Ascending aorta (tissue), 2 donors: Measurements from ENCODE around the gene LARGE1. TPM values are rescaled to one million over a fixed set of nuclear protein-coding genes. Genes with fewer than 3 reads are reported as not detected.
A peak's percentile ranks its signal among the peaks of the same experiment; 100 is the strongest.

Experiments
- DNase-seq, 2 donors: peaks; one replicate each; pipeline ENCODE4 v3.0.0-alpha.2; 2019; ENCODE audit warnings: low spot score in 2 of 2
- H3K27ac ChIP-seq, 2 donors: fragments of 200-600 bp; sonication (generic); one replicate each; pipeline ENCODE4 v1.5.1; 2016 to 2017; ENCODE audit warnings: mild to moderate bottlenecking in 1 of 2
- H3K27me3 ChIP-seq: fragments of 200-600 bp; sonication (generic); one replicate; pipeline ENCODE4 v1.5.1; 2017
- H3K36me3 ChIP-seq, 2 donors: fragments of 200-600 bp; sonication (generic); one replicate each; pipeline ENCODE4 v1.5.1; 2016
- H3K4me1 ChIP-seq, 2 donors: fragments of 200-600 bp; sonication (generic); one replicate each; pipeline ENCODE4 v1.5.1; 2016 to 2017; ENCODE audit warnings: mild to moderate bottlenecking in 1 of 2
- H3K4me3 ChIP-seq, 2 donors: fragments of 200-600 bp; sonication (generic); one replicate each; pipeline ENCODE4 v1.5.1; 2016 to 2017; ENCODE audit warnings: mild to moderate bottlenecking in 1 of 2
- H3K9me3 ChIP-seq, 2 donors: fragments of 200-600 bp; sonication (generic); one replicate each; pipeline ENCODE4 v1.5.1; 2016
- intact Hi-C: fragments of 100-400 bp; cut with DNase I; formaldehyde crosslinking; loops from one replicate; pipeline ENCODE4 v1.15.1; 2023
- total RNA-seq: library from RNA; depleted of rRNA; stranded (reverse); fragments of >200 nt; gene quantifications from one replicate; pipeline ENCODE4 v1.1.0, GENCODE V29; 2016
- TF ChIP-seq, protein P1 (sequence below), 3 experiments: fragments of 200-600 bp in 2 of 3; fragments of 450-650 bp in 1 of 3; sonication (generic) in 2 of 3; IDR thresholded peaks; one replicate each; pipeline ENCODE4 v1.5.1; 2016 to 2019; ENCODE audit warnings: antibody characterized with exemption in 3 of 3, mild to moderate bottlenecking in 1 of 3, moderate library complexity in 1 of 3

The LARGE1 gene
- total RNA-seq, 1 donor from 2014 or later, result 40.6 TPM

DNA sequence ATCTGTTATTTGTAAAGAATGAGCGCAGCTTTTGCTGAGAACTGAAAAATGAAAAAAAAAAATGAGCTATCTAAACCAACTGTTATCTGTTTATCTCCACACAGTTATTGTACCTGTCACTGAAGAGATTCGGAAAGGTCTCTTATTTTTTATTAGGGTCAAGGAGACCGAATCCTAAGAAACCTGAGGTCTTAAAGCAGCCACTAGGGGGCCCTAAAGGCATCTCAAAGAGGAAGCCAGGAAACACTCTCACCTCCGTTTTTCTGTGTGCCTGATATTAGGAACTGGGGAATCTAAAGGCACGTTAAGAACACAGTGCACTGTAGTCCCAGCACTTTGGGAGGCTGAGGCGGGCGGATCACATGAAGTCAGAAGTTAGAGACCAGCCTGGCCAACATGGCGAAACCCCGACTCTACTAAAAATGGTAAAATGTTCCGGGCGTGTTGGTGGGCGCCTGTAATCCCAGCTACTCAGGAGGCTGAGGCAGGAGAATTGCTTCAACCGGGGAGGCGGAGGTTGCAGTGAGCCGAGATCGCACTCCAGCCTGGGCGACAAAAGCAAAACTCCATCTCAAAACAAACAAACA lies 3.5 kb upstream of the LARGE1 start:
- Histone ChIP-seq H3K36me3 (no peaks in the 10 kb centered on the region), H3K4me1 (peaks cover 5 to 11% of the 10 kb centered on the region in 2 donors), H3K9me3 (no peaks in the 10 kb centered on the region), H3K27me3 (no peaks in the 10 kb centered on the region), H3K4me3 (peak overlapping the region in 1 of 2 donors; percentile 94), H3K27ac (no peak overlapping the region)
- intact Hi-C loops, result loop anchor here (5.0 to 10.0 kb wide), 3 partner anchors 121 to 1449 kb away; partner anchors contain the start of gene FBXO7
- DNase-seq, result peak in 1 of 2 donors; percentile 80
- TF ChIP-seq, protein P1, sequence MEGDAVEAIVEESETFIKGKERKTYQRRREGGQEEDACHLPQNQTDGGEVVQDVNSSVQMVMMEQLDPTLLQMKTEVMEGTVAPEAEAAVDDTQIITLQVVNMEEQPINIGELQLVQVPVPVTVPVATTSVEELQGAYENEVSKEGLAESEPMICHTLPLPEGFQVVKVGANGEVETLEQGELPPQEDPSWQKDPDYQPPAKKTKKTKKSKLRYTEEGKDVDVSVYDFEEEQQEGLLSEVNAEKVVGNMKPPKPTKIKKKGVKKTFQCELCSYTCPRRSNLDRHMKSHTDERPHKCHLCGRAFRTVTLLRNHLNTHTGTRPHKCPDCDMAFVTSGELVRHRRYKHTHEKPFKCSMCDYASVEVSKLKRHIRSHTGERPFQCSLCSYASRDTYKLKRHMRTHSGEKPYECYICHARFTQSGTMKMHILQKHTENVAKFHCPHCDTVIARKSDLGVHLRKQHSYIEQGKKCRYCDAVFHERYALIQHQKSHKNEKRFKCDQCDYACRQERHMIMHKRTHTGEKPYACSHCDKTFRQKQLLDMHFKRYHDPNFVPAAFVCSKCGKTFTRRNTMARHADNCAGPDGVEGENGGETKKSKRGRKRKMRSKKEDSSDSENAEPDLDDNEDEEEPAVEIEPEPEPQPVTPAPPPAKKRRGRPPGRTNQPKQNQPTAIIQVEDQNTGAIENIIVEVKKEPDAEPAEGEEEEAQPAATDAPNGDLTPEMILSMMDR (IDR thresholded peaks at IDR 0.05), result peak; percentile 42 to 78 (median 76)

DNA sequence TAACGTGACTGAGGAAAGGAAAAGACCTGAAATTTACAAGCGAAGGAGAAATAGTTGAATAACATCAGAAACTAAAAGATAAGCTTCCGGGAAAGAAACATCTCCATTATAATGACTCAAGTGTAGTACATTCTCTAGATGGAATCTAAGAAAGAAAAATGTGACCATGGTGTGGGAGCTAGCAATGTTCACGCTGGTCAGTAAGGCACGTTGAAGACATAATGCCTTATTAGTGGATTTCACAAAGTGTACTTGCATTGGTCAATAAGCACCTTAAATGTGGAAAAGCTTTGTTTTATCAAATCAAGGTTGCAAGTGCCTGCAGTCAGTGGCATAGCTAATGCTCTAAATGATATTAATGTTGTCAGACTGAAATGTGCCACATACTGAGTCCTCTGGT lies 2.8 kb upstream of the LARGE1 start:
- Histone ChIP-seq H3K36me3 (no peaks in the 10 kb centered on the region), H3K4me3 (peak overlapping the region; percentile 77 to 94), H3K4me1 (peaks cover 5 to 13% of the 10 kb centered on the region in 2 donors), H3K27me3 (no peaks in the 10 kb centered on the region), H3K9me3 (no peaks in the 10 kb centered on the region), H3K27ac (peak overlapping the region; percentile 75 to 85)
- intact Hi-C loops, result loop anchor here (5.0 to 10.0 kb wide), 3 partner anchors 121 to 1448 kb away; partner anchors contain the start of gene FBXO7
- DNase-seq, result no peak
- TF ChIP-seq, protein P1 (IDR thresholded peaks at IDR 0.05), result no peak

DNA sequence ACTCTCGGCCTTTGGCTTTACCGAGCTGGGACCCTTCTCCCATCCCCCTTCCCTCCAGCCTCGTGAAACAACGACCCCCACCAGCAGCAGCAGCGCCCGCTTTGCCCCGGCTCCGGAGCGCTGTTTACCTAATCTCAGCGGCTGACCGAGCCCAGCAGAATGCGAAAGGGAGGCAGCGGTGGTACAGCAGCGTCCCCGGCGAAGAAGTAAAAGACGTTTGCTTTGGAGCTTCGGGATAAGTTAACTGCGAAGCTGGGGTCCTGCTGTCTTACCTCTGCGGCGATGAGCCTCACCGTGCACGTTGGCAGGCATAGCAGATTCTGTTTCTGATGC lies 2.0 kb upstream of the LARGE1 start:
- no peaks in the 10 kb centered on the region for H3K9me3 ChIP-seq
- peak overlapping the region; percentile 77 to 94 for H3K4me3 ChIP-seq
- H3K36me3 ChIP-seq, result no peaks in the 10 kb centered on the region
- peak overlapping the region; percentile 75 to 85 for H3K27ac ChIP-seq
- peak in 1 of 2 donors; percentile 66 for DNase-seq
- intact Hi-C loops, result loop anchor here (5.0 to 10.0 kb wide), 3 partner anchors 120 to 1448 kb away; partner anchors contain the start of gene FBXO7
- peaks cover 5 to 13% of the 10 kb centered on the region in 2 donors for H3K4me1 ChIP-seq
- TF ChIP-seq, protein P1 (IDR thresholded peaks at IDR 0.05), result no peak
- H3K27me3 ChIP-seq, result no peaks in the 10 kb centered on the region

DNA sequence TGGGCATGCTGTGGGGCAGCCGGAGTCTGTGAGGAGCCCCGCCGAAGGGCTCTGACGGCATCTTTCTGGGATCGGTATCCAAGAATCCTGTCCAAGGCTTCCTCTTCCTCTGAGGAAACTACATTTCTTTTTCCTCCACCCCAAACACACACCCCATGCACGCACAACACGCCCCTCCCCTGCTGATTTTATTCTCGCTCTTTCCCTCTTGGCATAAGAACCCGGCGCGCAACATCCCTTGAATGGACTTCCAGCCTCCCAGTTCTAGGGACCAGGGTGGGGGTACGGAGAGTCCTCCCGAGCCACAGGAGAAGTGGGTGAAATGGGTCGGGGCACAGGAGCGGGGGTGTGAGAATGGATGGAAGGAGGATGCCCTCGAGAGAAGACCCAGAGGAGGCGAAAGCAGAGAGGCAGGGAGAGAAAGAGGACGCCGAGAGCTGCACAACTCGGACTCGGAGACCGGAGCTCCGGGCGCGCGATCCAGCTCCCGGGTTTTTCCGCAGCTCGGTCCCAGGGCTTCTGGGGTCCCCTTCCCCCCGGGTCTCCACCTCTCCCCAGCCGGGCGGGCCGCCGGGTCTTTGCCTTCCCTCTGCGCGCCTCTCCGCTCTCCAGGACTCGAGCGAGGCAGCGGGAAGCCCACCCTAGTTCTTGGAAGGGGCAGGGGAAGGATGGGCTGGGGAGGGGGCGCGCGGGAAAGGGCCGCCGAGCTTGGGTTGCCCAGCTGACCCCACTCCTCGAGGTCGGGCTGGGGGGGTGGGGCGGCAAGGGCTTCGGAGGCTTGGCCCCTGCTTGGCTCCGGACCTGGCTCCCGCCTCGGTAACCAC lies 1.5 kb upstream of the LARGE1 start:
- Histone ChIP-seq H3K9me3 (no peaks in the 10 kb centered on the region), H3K27me3 (no peaks in the 10 kb centered on the region), H3K36me3 (no peaks in the 10 kb centered on the region), H3K27ac (peak overlapping the region; percentile 75 to 85), H3K4me3 (peak overlapping the region; percentile 77 to 94), H3K4me1 (peaks cover 5 to 13% of the 10 kb centered on the region in 2 donors)
- intact Hi-C loops, result loop anchor here (1.0 to 10.0 kb wide), 6 partner anchors 49 to 1447 kb away; partner anchors contain the start of gene FBXO7
- peak in 1 of 2 donors; percentile 71 for DNase-seq
- TF ChIP-seq, protein P1 (IDR thresholded peaks at IDR 0.05), result no peak

DNA sequence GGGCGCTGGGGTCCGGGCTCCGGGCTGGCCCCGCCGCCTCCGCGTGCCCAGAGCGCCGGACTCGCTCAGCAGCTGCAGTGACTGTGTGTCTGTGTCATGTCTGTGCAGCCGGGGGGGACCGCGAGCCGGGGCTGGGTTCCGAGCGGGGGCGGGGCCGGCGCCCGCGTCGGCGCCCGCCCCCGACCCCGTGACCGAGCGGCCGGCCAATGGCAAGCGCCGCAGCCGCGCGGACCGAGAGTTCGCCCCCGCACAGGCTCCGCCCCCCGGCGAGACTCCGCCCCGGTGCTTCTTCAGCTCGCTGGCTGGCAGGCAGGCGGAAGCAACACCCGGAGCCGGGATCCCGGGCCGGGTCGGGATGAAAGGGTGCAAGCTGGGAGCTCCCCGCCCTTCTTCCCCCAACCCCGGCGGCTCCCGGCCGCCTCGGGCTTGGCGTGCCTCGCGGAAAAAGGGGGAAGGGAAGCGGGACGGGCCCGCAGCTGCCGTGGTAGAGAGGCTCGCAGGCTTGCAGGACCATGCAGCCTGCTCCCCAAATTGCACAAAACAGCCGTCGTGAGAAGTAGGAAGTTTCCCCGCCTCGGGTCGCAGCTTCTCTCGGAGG lies 750 bp upstream of the LARGE1 start:
- Histone ChIP-seq H3K27ac (peak overlapping the region; percentile 81 to 85), H3K4me1 (peaks cover 5 to 13% of the 10 kb centered on the region in 2 donors), H3K4me3 (peak overlapping the region; percentile 77 to 94), H3K9me3 (no peaks in the 10 kb centered on the region), H3K36me3 (no peaks in the 10 kb centered on the region), H3K27me3 (no peaks in the 10 kb centered on the region)
- TF ChIP-seq, protein P1 (IDR thresholded peaks at IDR 0.05), result no peak
- intact Hi-C loops, result loop anchor here (1.0 to 10.0 kb wide), 6 partner anchors 49 to 1446 kb away; partner anchors contain the start of gene FBXO7
- DNase-seq, result peak; percentile 79 to 99
